GM13976 (cell line): Measurements from ENCODE around the gene NEURL1B.

Experiments
- DNase-seq: peaks from one replicate; pipeline ENCODE4 v3.0.0; 2012; ENCODE audit warnings: low spot score
- in situ Hi-C: fragments of 300-500 bp; cut with MboI; formaldehyde crosslinking; loops from one replicate; pipeline ENCODE4 v1.12.0; 2022; ENCODE audit warnings: low sequenced_read_pairs, mixed read lengths, inconsistent platforms; ENCODE audit not compliant: unreplicated experiment
- TF ChIP-seq, protein P1 (sequence below): IDR thresholded peaks from 2 replicates; pipeline ENCODE4 v1.5.1; 2012; ENCODE audit warnings: borderline replicate concordance, mild to moderate bottlenecking; ENCODE audit not compliant: insufficient read depth; ENCODE audit errors: extremely low read depth, missing control alignments, control extremely low read depth

Gene NEURL1B

GRCh38 chr5:172722327-172722815 is 81.3 kb downstream of the NEURL1B start:
- TF ChIP-seq, protein P1, sequence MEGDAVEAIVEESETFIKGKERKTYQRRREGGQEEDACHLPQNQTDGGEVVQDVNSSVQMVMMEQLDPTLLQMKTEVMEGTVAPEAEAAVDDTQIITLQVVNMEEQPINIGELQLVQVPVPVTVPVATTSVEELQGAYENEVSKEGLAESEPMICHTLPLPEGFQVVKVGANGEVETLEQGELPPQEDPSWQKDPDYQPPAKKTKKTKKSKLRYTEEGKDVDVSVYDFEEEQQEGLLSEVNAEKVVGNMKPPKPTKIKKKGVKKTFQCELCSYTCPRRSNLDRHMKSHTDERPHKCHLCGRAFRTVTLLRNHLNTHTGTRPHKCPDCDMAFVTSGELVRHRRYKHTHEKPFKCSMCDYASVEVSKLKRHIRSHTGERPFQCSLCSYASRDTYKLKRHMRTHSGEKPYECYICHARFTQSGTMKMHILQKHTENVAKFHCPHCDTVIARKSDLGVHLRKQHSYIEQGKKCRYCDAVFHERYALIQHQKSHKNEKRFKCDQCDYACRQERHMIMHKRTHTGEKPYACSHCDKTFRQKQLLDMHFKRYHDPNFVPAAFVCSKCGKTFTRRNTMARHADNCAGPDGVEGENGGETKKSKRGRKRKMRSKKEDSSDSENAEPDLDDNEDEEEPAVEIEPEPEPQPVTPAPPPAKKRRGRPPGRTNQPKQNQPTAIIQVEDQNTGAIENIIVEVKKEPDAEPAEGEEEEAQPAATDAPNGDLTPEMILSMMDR, result no peak
- DNase-seq, result no peak
- in situ Hi-C loops, result no loop called here

- in situ Hi-C loops, result no loop called here
- DNase-seq, result no peak
- TF ChIP-seq, protein P1, result no peak
These were observed 82.4 kb downstream of the NEURL1B start for GRCh38 chr5:172723508-172723907.

DNA sequence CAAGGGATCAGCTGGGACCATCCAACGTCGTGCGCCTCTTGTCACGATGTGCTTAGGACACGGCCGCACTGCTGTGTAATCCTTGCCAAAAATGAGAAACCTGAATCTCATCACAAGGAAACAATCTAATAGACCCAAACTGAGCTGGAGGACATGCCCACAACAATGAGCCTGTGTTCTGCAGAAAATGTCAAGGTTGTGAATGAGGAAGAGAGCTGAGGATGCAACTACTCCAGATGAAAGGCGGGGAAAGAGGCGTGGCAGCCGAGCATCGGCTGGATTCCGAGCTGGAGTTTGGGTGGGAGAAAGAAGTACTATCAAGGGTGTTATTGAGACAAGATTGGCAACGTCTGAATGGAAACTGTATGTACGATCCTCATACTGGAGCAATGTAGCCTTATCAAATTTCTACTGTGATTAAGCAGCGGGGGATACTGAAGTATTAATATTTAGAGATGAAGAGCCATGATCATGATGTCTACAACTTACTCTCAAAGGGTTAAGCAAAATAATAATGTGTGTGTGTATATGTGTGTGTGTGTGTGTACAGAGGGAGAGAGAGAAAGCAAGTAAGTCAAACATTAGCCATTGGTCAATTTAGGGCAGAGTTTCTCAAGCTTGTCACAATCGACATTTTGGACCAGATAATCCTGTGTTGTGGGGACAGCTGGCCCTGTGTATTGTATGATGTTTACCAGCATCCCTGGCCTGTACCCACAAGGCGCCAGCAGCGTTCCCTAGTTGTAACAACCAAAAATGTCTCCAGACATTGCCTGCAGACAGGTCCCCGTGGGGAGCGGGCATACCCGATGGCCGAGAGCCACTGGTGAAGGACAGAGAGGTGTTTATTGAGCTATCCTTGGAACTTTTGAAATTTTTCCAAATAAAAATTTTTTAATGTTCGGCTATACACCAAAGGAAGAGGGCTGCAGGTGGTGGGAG is 83.5 kb downstream of the NEURL1B start:
- TF ChIP-seq, protein P1, result no peak
- in situ Hi-C loops, result no loop called here
- no peak for DNase-seq

DNA sequence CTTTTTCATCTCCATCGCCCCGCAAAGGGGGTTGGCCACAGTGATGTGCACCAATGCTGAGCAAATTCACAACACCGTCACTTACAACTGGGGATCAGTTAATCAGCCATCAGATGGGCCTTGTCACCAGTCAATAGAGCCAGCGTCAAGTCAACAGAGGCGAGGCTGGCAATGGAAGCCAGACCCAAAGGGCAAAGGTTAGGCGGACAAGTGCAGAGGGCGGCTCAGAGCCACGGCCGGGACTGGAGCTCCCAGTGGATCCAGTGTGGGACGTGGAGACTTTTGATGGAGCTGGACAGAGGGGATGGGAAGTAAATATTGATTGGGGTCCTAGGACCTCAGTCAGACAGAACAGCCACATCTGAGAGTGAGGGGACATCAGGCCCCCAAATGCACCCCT is 84.2 kb downstream of the NEURL1B start:
- in situ Hi-C loops, result no loop called here
- TF ChIP-seq, protein P1, result no peak
- no peak for DNase-seq

- in situ Hi-C loops, result no loop called here
- TF ChIP-seq, protein P1, result no peak
- DNase-seq, result no peak
These were observed 84.7 kb downstream of the NEURL1B start for GRCh38 chr5:172725785-172726184.

DNA sequence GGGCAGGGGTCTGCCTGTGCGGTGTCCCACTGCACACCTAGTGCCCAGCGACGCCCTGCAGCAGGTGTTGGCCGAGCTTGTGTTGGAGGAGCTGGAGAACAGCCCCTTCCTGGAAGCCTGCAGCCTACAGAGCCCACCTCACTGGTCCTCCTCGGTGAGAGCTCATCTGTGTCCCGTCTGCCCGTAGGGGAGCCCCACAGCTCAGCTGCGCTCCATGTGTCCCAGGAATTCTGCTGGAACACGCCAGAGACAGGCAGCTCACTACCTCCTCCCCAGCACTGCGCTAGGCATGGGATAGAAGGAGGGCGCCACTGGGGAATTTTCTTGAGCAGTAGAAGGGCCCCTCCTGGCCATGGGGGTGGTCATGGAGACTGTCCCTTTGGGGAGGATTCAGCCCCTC is 85.9 kb downstream of the NEURL1B start:
- TF ChIP-seq, protein P1, result no peak
- no peak for DNase-seq
- in situ Hi-C loops, result no loop called here
